HepG2 (cell line): ENCODE data around the gene ADAT3. TPM values are rescaled to one million over a fixed set of nuclear protein-coding genes. Genes with fewer than 3 reads are reported as not detected.

Experiments
- MXD1 ChIP-seq: sonication (generic); formaldehyde crosslinking; IDR thresholded peaks from 2 replicates; pipeline ENCODE4 v1.4.0; 2020; ENCODE audit warnings: mild to moderate bottlenecking, missing genetic modification reagents
- NBN ChIP-seq: fragments of 450-650 bp; conservative IDR thresholded peaks from 2 replicates; pipeline ENCODE4 v1.6.1; 2017
- NFKBIZ ChIP-seq: IDR thresholded peaks from 2 replicates; pipeline ENCODE4 v1.6.1; 2018; ENCODE audit warnings: missing genetic modification reagents, missing compliant biosample characterization
- PAXIP1 ChIP-seq: sonication (generic); formaldehyde crosslinking; conservative IDR thresholded peaks from 2 replicates; pipeline ENCODE4 v1.4.0; 2020; ENCODE audit warnings: mild to moderate bottlenecking, missing genetic modification reagents, moderate library complexity
- PHF21A ChIP-seq: sonication (generic); formaldehyde crosslinking; IDR thresholded peaks from 2 replicates; pipeline ENCODE4 v1.5.0; 2020; ENCODE audit warnings: mild to moderate bottlenecking, missing genetic modification reagents
- TEAD2 ChIP-seq: sonication (generic); formaldehyde crosslinking; IDR thresholded peaks from 2 replicates; pipeline ENCODE4 v1.9.0; 2021; ENCODE audit warnings: missing genetic modification reagents
- WIZ ChIP-seq: sonication (generic); formaldehyde crosslinking; IDR thresholded peaks from 2 replicates; pipeline ENCODE4 v1.5.1; 2020; ENCODE audit warnings: mild to moderate bottlenecking, missing genetic modification reagents
- ZHX2 ChIP-seq, 2 experiments: sonication (generic) in 1 of 2; formaldehyde crosslinking in 1 of 2; IDR thresholded peaks; 2 replicates each; pipeline versions ENCODE4 v1.6.1 to v1.9.0; 2014 to 2022; ENCODE audit warnings: antibody characterized with exemption in 1 of 2, borderline replicate concordance in 1 of 2, inconsistent platforms in 1 of 2, low read depth in 1 of 2, missing genetic modification reagents in 1 of 2
- ZNF263 ChIP-seq: sonication (generic); formaldehyde crosslinking; IDR thresholded peaks from 2 replicates; pipeline ENCODE4 v1.4.0; 2020; ENCODE audit warnings: missing genetic modification reagents
- ZNF496 ChIP-seq: sonication (generic); formaldehyde crosslinking; IDR thresholded peaks from 2 replicates; pipeline ENCODE4 v1.8.1; 2023; ENCODE audit warnings: mild to moderate bottlenecking, moderate library complexity, missing genetic modification reagents; ENCODE audit not compliant: insufficient replicate concordance
- ZNF709 ChIP-seq: sonication (generic); formaldehyde crosslinking; IDR thresholded peaks from 2 replicates; pipeline ENCODE4 v1.5.0; 2020; ENCODE audit warnings: mild to moderate bottlenecking, missing genetic modification reagents
- ZNF777 ChIP-seq: sonication (generic); formaldehyde crosslinking; IDR thresholded peaks from 2 replicates; pipeline ENCODE4 v1.4.0; 2020; ENCODE audit warnings: missing genetic modification reagents
- polyA plus RNA-seq, 8 experiments: library from polyadenylated mRNA; depleted of rRNA in 3 of 8; stranded (reverse) in 7 of 8; unstranded in 1 of 8; fragments of >200 nt; fragmentation: Illumina TruSeq in 4 of 8; extraction: Trizol in 4 of 8; gene quantifications; 2 replicates each; pipeline versions ENCODE4 v1.2.1 to v1.2.3, GENCODE V29; 2011 to 2016; ENCODE audit warnings: low read depth in 4 of 8, missing spikeins in 1 of 8, mixed read lengths in 1 of 8; ENCODE audit not compliant: insufficient read depth in 1 of 8
- total RNA-seq, 5 experiments: library from RNA; depleted of rRNA; stranded (reverse); fragments of >200 nt; fragmentation: Illumina TruSeq; extraction: Trizol; gene quantifications; 2 replicates each; pipeline ENCODE4 v1.2.3, GENCODE V29; 2016; ENCODE audit warnings: low read depth in 1 of 5
- TF ChIP-seq, protein P1 (sequence below): sonication (generic); formaldehyde crosslinking; IDR thresholded peaks from 2 replicates; pipeline ENCODE4 v1.9.0; 2021; ENCODE audit warnings: missing genetic modification reagents, borderline replicate concordance
- TF ChIP-seq, protein P2 (sequence below): sonication (generic); formaldehyde crosslinking; IDR thresholded peaks from 2 replicates; pipeline ENCODE4 v1.8.0; 2022; ENCODE audit warnings: mild to moderate bottlenecking, missing genetic modification reagents; ENCODE audit not compliant: insufficient replicate concordance

ADAT3 gene
- total and polyA plus RNA-seq, 2 of the 13 experiments (the other 11 are each of a cell fraction or from before 2014, with no cell fraction given) = 0.95 to 3.5 TPM

DNA sequence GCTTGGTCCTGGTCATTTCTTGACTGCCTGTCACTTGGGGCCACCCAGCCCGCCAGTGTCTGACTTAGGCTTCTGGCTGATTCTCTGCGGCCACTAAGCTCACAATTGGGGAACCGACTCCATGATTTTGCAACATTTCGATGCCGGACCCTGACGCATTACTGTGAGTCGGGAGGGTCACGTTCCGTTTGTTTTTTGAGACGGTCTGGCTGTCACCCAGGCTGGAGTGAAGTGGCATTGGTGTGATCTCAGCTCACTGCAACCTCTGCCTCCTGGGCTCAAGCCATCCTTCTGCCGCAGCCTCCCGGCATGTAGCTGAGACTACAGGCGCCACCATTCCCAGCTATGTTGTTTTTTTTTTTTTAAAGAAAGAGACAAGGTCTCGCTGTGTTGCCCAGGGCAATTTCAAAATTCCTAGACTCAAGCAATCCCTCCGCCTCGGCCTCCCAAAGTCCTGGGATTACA lies 3.2 kb upstream of the ADAT3 start (continued):
- TF ChIP-seq ZHX2 (IDR thresholded peaks at IDR 0.05; ENCODE audit: low read depth) (no peak), ZHX2 (CRISPR knock-in tag; IDR thresholded peaks at IDR 0.05; ENCODE audit: borderline replicate concordance) (no peak), ZNF709 (CRISPR knock-in tag) (no peak), WIZ (0 out of 2 replicates have a peak, but pooled peaks have one; percentile 36), TEAD2 (CRISPR knock-in tag) (no peak), PAXIP1 (0 out of 2 replicates have a peak, but pooled peaks have one; percentile 20), ZNF263 (CRISPR knock-in tag) (0 out of 2 replicates have a peak, but pooled peaks have one; percentile 53), NBN (no peak), ZNF496 (CRISPR knock-in tag) (no peak), ZNF777 (CRISPR knock-in tag) (peak; percentile 47; the same call in 1 of the 2 replicates), NFKBIZ (CRISPR knock-in tag) (no peak), MXD1 (CRISPR knock-in tag) (no peak), PHF21A (CRISPR knock-in tag) (no peak; the same call in 1 of the 2 replicates)
- TF ChIP-seq, protein P1, sequence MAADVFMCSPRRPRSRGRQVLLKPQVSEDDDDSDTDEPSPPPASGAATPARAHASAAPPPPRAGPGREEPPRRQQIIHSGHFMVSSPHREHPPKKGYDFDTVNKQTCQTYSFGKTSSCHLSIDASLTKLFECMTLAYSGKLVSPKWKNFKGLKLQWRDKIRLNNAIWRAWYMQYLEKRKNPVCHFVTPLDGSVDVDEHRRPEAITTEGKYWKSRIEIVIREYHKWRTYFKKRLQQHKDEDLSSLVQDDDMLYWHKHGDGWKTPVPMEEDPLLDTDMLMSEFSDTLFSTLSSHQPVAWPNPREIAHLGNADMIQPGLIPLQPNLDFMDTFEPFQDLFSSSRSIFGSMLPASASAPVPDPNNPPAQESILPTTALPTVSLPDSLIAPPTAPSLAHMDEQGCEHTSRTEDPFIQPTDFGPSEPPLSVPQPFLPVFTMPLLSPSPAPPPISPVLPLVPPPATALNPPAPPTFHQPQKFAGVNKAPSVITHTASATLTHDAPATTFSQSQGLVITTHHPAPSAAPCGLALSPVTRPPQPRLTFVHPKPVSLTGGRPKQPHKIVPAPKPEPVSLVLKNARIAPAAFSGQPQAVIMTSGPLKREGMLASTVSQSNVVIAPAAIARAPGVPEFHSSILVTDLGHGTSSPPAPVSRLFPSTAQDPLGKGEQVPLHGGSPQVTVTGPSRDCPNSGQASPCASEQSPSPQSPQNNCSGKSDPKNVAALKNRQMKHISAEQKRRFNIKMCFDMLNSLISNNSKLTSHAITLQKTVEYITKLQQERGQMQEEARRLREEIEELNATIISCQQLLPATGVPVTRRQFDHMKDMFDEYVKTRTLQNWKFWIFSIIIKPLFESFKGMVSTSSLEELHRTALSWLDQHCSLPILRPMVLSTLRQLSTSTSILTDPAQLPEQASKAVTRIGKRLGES = no peak
- TF ChIP-seq, protein P2, sequence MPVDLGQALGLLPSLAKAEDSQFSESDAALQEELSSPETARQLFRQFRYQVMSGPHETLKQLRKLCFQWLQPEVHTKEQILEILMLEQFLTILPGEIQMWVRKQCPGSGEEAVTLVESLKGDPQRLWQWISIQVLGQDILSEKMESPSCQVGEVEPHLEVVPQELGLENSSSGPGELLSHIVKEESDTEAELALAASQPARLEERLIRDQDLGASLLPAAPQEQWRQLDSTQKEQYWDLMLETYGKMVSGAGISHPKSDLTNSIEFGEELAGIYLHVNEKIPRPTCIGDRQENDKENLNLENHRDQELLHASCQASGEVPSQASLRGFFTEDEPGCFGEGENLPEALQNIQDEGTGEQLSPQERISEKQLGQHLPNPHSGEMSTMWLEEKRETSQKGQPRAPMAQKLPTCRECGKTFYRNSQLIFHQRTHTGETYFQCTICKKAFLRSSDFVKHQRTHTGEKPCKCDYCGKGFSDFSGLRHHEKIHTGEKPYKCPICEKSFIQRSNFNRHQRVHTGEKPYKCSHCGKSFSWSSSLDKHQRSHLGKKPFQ (CRISPR knock-in tag) = peak; percentile 97
